ENCODE measurements around the gene CARD11. TPM values are rescaled to one million over a fixed set of nuclear protein-coding genes. Genes with fewer than 3 reads are reported as not detected.

CARD11 gene
- total RNA-seq, 4 donors from 2014 or later, result 0.24 to 0.38 (median 0.29) TPM; not detected in 1

DNA sequence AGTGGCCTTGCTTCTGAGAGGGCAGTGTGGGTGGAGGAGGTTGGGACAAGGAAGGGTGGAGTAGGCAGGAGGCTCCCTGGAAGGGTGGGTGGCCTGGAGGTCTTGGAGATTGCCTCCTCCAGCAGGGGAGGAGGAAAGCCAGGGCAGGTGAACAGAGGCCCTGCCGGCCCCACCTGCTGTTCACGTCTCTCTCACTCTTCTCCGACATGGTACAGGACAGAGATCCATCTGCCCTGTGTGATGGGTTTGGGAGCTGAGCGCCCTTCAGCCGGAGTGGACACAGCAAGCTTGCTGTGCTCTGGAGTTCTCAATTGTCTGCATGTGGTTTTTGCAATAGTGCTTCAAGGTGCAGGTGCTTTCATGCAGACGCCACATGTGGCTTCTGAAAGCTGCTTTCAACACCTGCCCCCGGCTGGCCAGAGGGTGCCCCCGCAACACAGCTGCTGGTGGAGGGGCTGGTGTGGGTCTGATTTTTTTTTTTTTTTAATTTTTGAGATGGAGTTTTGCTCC lies 116.7 kb downstream of the CARD11 start:
- H3K9me3 ChIP-seq, result no peaks in the 10 kb centered on the region
- peak; percentile 14 to 74 for DNase-seq (ENCODE audit: low spot score in 2 of 2)
- 80% methylated on average over 8 of the region's 8 CpGs for WGBS
- no peak overlapping the region for H3K4me3 ChIP-seq
- no peaks in the 10 kb centered on the region for H3K36me3 ChIP-seq
- H3K4me1 ChIP-seq, result no peaks in the 10 kb centered on the region
- no peak overlapping the region for H3K27ac ChIP-seq
- no peak for TF ChIP-seq POLR2A (IDR thresholded peaks at IDR 0.05)
- peaks cover 78% of the 10 kb centered on the region for H3K27me3 ChIP-seq

DNA sequence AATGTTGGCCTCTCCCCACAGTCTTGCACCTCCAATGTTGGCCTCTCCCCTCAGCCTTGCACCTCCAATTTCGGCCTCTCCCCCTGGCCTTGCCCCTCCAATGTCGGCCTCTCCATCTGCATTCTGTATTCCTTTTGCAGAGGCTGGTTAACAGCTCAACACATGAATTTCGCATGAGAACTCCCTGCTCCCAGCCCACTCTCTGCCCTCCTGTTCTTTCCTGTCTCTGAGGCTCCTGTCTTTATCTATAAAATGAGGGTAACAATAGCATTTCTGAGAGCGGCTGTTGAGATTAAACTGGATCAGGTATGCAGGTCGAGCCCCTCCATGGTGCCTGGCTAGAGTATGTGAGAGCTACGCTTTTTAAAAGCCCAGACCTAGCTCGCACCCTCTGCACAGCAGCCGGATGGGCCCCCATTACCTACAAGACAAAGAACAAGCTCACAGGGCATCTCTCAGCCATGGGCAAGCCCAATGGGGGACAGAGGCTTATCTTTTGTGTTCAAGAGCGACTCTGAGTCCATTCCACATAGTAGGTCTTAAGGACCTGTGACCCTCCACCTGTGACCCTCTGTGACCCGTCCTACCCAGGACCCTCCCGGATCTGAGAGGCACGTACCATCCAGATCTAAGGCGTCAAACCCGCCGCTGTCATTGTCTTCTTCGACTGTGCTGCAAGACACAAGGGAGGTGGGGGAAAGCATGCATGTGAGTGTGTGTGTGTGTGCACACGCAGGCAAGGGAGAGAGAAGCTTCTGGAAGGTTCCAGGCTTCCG lies 117.4 kb downstream of the CARD11 start:
- H3K9me3 ChIP-seq, result no peaks in the 10 kb centered on the region

DNA sequence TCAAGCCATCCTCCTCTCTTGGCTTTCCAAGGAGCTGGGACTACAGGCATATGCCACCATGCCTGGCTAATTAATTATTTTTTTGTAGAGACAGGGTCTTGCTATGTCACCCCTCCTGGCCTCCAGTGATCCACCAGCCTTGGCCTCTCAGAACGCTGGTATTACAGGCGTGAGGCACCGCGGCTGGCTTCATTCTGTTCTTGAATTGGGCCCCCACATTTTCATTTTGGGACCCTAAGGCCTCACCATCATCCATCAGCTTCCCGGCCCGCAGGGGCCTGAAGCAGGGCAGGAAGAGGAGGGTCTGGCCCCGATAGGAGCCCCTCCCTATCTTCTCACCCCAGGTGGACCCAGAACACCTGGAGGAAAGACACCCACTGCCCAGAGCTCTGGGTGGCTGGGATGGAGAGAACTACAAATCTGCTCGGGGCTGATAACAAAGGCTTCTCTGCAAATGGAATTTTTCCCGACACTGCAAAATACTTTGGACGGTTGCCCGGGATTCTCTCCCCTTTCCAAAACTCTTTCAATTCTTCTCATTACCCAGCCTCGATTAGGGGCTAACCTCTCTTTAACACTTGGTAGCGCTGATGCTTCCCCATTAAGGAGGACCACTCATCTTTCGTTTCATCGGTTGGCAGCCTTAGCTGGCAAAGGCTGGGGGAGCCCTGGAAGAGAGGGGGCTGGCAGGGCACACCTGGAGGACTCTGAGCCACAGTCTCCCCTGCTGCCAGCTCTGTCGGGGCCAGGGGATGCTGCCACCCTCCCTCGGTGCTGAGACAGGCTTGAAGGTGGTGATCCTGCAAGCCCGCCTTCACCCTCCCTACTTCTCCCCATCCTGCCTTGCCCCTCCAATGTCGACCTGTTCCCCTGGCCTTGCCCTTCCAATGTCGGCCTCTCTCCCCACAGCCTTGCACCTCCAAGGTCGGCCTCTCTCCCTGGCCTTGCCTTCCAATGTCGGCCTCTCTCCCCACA lies 118.5 kb downstream of the CARD11 start:
- peak in 1 of 2 donors; percentile 43 for DNase-seq (ENCODE audit: low spot score in 2 of 2)
- peaks cover 67% of the 10 kb centered on the region for H3K27me3 ChIP-seq
- WGBS, result 61% methylated on average over 22 of the region's 22 CpGs
- no peak overlapping the region for H3K27ac ChIP-seq
- H3K36me3 ChIP-seq, result no peaks in the 10 kb centered on the region
- H3K9me3 ChIP-seq, result no peaks in the 10 kb centered on the region
- H3K4me1 ChIP-seq, result peaks cover 6% of the 10 kb centered on the region
- TF ChIP-seq POLR2A (IDR thresholded peaks at IDR 0.05), result no peak
- no peak for TF ChIP-seq EP300 (IDR thresholded peaks at IDR 0.05)
- TF ChIP-seq POLR2AphosphoS5 (IDR thresholded peaks at IDR 0.05), result no peak
- TF ChIP-seq, protein P1, sequence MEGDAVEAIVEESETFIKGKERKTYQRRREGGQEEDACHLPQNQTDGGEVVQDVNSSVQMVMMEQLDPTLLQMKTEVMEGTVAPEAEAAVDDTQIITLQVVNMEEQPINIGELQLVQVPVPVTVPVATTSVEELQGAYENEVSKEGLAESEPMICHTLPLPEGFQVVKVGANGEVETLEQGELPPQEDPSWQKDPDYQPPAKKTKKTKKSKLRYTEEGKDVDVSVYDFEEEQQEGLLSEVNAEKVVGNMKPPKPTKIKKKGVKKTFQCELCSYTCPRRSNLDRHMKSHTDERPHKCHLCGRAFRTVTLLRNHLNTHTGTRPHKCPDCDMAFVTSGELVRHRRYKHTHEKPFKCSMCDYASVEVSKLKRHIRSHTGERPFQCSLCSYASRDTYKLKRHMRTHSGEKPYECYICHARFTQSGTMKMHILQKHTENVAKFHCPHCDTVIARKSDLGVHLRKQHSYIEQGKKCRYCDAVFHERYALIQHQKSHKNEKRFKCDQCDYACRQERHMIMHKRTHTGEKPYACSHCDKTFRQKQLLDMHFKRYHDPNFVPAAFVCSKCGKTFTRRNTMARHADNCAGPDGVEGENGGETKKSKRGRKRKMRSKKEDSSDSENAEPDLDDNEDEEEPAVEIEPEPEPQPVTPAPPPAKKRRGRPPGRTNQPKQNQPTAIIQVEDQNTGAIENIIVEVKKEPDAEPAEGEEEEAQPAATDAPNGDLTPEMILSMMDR (IDR thresholded peaks at IDR 0.05), result no peak
- no peak overlapping the region for H3K4me3 ChIP-seq

More for the DNA sequence above, 117.4 kb downstream of the CARD11 start:
- no peak for TF ChIP-seq EP300 (IDR thresholded peaks at IDR 0.05)
- TF ChIP-seq, protein P1 (IDR thresholded peaks at IDR 0.05), result no peak
- TF ChIP-seq POLR2AphosphoS5 (IDR thresholded peaks at IDR 0.05), result no peak
- TF ChIP-seq POLR2A (IDR thresholded peaks at IDR 0.05), result no peak
- H3K27ac ChIP-seq, result no peak overlapping the region
- H3K36me3 ChIP-seq, result no peaks in the 10 kb centered on the region
- peaks cover under 1% of the 10 kb centered on the region for H3K4me1 ChIP-seq
- peak; percentile 37 to 68 for DNase-seq (ENCODE audit: low spot score in 2 of 2)
- H3K4me3 ChIP-seq, result no peak overlapping the region
- 88% methylated on average over 17 of the region's 18 CpGs for WGBS
- peaks cover 78% of the 10 kb centered on the region for H3K27me3 ChIP-seq

DNA sequence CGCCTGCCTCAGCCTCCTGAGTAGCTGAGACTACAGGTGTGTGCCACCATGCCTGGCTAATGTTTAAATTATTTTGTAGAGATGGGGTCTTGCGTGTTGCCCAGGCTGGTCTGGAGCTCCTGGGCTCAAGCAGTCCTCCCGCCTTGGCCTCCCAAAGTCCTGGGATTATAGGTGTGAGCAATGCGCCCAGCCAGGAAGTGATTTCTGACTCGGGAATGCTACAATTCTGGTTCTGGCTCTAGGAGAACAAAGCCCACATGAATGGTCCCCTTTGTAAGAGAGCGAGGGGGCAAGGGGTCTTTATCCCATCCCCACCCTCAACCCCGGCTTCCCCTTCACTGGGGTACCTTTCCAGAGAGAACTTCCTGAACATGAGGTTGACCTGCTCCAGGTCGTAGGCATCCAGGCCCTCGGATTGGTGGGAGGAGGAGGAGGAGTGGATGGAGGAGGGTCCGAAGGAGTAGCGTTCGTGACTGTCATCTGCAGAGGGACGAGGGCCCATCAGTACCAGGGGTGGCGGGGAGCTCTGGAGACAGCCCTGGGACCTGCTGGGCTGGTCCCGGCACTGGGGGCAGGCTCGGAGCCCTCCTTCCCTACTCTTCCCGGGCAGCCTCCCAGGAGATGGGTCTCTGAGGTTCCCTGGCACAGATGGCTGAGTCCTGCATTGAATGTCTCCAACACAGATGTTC lies 119.6 kb downstream of the CARD11 start:
- TF ChIP-seq POLR2AphosphoS5 (IDR thresholded peaks at IDR 0.05) (no peak), POLR2A (IDR thresholded peaks at IDR 0.05) (no peak), EP300 (IDR thresholded peaks at IDR 0.05) (no peak)
- TF ChIP-seq, protein P1 (IDR thresholded peaks at IDR 0.05), result no peak
- peaks cover 65% of the 10 kb centered on the region for H3K27me3 ChIP-seq
- H3K4me1 ChIP-seq, result peaks cover 6% of the 10 kb centered on the region
- H3K27ac ChIP-seq, result no peak overlapping the region
- peak in 1 of 2 donors; percentile 56 for DNase-seq (ENCODE audit: low spot score in 2 of 2)
- H3K4me3 ChIP-seq, result no peak overlapping the region
- no peaks in the 10 kb centered on the region for H3K36me3 ChIP-seq
- H3K9me3 ChIP-seq, result no peaks in the 10 kb centered on the region
- WGBS, result 78% methylated on average over 11 of the region's 17 CpGs

DNA sequence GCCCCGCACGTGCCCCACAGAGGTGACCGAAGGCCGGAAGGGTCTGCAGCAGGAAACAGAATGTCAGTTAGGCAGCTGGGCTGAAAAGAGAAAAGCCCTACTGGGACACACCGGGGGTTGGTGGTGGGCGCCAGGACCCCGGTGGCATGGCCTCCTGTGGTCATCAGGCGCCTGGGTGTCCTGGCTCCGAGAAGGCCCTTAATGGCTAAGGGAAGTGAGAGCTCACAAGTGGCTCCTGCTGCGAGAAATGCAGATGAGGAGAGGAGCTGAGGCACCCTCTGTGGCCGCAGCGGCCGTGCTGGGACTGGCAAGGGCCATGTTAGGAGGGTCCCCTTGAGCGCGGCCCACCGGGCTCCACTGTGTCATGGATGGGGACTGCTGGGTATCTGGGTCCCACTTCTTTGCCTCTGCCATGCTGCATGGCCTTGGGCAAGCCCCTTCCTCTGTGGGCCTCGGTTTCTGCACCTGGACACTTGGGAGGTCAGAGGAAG lies 120.3 kb downstream of the CARD11 start:
- Histone ChIP-seq H3K36me3 (no peaks in the 10 kb centered on the region), H3K27ac (no peak overlapping the region), H3K4me1 (peaks cover 6% of the 10 kb centered on the region), H3K9me3 (no peaks in the 10 kb centered on the region), H3K27me3 (peaks cover 62% of the 10 kb centered on the region), H3K4me3 (no peak overlapping the region)
- WGBS, result 97% methylated on average over 16 of the region's 17 CpGs
- DNase-seq (ENCODE audit: low spot score in 2 of 2), result no peak
- no peak for TF ChIP-seq POLR2AphosphoS5 (IDR thresholded peaks at IDR 0.05)
- no peak for TF ChIP-seq EP300 (IDR thresholded peaks at IDR 0.05)
- no peak for TF ChIP-seq POLR2A (IDR thresholded peaks at IDR 0.05)
- TF ChIP-seq, protein P1 (IDR thresholded peaks at IDR 0.05), result no peak

Data from suprapubic skin (tissue), 4 donors.